Mucosa of descending colon (tissue), 3 donors: Measurements from ENCODE around the gene NLK. TPM values are rescaled to one million over a fixed set of nuclear protein-coding genes. Genes with fewer than 3 reads are reported as not detected.

Experiments
- ATAC-seq: fragments of 200-7000 bp; cut with Tn5 transposase; one replicate; pipeline ENCODE4 v1.9.1; 2020; ENCODE audit warnings: mild to moderate bottlenecking, moderate library complexity
- DNase-seq, 3 donors: peaks; one replicate each; pipeline ENCODE4 v3.0.0-alpha.2; 2020
- H3K36me3 ChIP-seq: fragments of 200-600 bp; one replicate; pipeline ENCODE4 v1.8.0; 2021; ENCODE audit warnings: low read depth, mild to moderate bottlenecking
- H3K4me1 ChIP-seq: fragments of 200-600 bp; one replicate; pipeline ENCODE4 v1.8.0; 2021; ENCODE audit warnings: low read depth, mild to moderate bottlenecking
- H3K4me3 ChIP-seq: fragments of 200-600 bp; one replicate; pipeline ENCODE4 v1.8.0; 2021; ENCODE audit warnings: mild to moderate bottlenecking
- H3K9me3 ChIP-seq: fragments of 200-600 bp; one replicate; pipeline ENCODE4 v1.8.0; 2021; ENCODE audit warnings: mild to moderate bottlenecking
- CTCF ChIP-seq: fragments of 200-600 bp; IDR thresholded peaks from one replicate; pipeline ENCODE4 v1.8.0; 2022; ENCODE audit warnings: antibody characterized with exemption, mild to moderate bottlenecking
- intact Hi-C, 2 donors: fragments of 100-400 bp; cut with DNase I in 1 of 2; cut with micrococcal nuclease in 1 of 2; formaldehyde crosslinking; loops; one replicate each; pipeline versions ENCODE4 v1.11.0 to v1.11.1; 2022; cut with DNase I, micrococcal nuclease
- total RNA-seq, 3 donors: library from RNA; stranded (reverse); fragmentation: NEBNext Ultra II Directional in 2 of 3; extraction: Animal tissue kit (Norgen Biotek cat#: 25700) in 2 of 3; gene quantifications; one replicate each; pipeline versions ENCODE4 v1.2.1 to v1.2.4, GENCODE V29; 2021 to 2023
- donor health status: DM: no; HTN: no; CAD: no; lungs with moderate emphysema.
- donor health status: DM: no; HTN: no; CAD: no.
- donor health status: DM: no; HTN: yes; CAD: no.

Gene NLK
- total RNA-seq, 3 donors from 2014 or later: 20.4 to 24.1 (median 21.0) TPM

- ATAC-seq (peak; percentile 79), DNase-seq (peak in 1 of 3 donors; percentile 32)
- no peaks in the 10 kb centered on the region for H3K9me3 ChIP-seq
- no peaks in the 10 kb centered on the region for H3K36me3 ChIP-seq
- intact Hi-C loops: loop anchor here in 1 of 2 donors (10.0 kb wide), 1 partner anchor 61 kb away; no protein-coding TSS in a partner anchor
- no peak overlapping the region for H3K4me3 ChIP-seq
- no peak for TF ChIP-seq CTCF
- H3K4me1 ChIP-seq: peaks cover 9% of the 10 kb centered on the region
Measured at GRCh38 chr17:28125526-28126378, 83.3 kb downstream of the NLK start.

GRCh38 chr17:28127196-28127595 is 84.7 kb downstream of the NLK start:
- Histone ChIP-seq H3K36me3 (no peaks in the 10 kb centered on the region), H3K4me1 (peaks cover 9% of the 10 kb centered on the region), H3K4me3 (no peak overlapping the region), H3K9me3 (no peaks in the 10 kb centered on the region)
- no peak for DNase-seq
- no peak for ATAC-seq
- TF ChIP-seq CTCF: no peak
- intact Hi-C loops: loop anchor here in 1 of 2 donors (10.0 kb wide), 1 partner anchor 62 kb away; no protein-coding TSS in a partner anchor

- DNase-seq (no peak), ATAC-seq (no peak)
- Histone ChIP-seq H3K36me3 (no peaks in the 10 kb centered on the region), H3K9me3 (no peaks in the 10 kb centered on the region), H3K4me3 (no peak overlapping the region), H3K4me1 (peaks cover 9% of the 10 kb centered on the region)
- intact Hi-C loops: loop anchor here in 1 of 2 donors (10.0 kb wide), 1 partner anchor 64 kb away; no protein-coding TSS in a partner anchor
- TF ChIP-seq CTCF: no peak
Measured at GRCh38 chr17:28128779-28129178, 86.3 kb downstream of the NLK start.

- Histone ChIP-seq H3K4me1 (no peaks in the 10 kb centered on the region), H3K36me3 (no peaks in the 10 kb centered on the region), H3K9me3 (no peaks in the 10 kb centered on the region), H3K4me3 (no peak overlapping the region)
- DNase-seq (no peak), ATAC-seq (no peak)
- no peak for TF ChIP-seq CTCF
- intact Hi-C loops: no loop called here
Measured at GRCh38 chr17:28130472-28130871, 88.0 kb downstream of the NLK start.

GRCh38 chr17:28131599-28131998 is 89.1 kb downstream of the NLK start:
- DNase-seq (no peak), ATAC-seq (peak; percentile 79)
- no peaks in the 10 kb centered on the region for H3K4me1 ChIP-seq
- TF ChIP-seq CTCF: no peak
- no peak overlapping the region for H3K4me3 ChIP-seq
- no peaks in the 10 kb centered on the region for H3K9me3 ChIP-seq
- no peaks in the 10 kb centered on the region for H3K36me3 ChIP-seq
- intact Hi-C loops: no loop called here
